HG02588 (cell line): ENCODE results near the gene YARS2.
"Not testable (repeated sequence)": the region's sequence is repeated elsewhere in the genome, so short reads cannot be mapped to it uniquely, and the experiment has no call there.

Source experiments
- ATAC-seq: cut with Tn5 transposase; IDR thresholded peaks from one replicate; pipeline ENCODE4 v1.9.1; 2021; ENCODE audit warnings: mild to moderate bottlenecking, moderate library complexity; ENCODE audit not compliant: unreplicated experiment

Gene YARS2

DNA sequence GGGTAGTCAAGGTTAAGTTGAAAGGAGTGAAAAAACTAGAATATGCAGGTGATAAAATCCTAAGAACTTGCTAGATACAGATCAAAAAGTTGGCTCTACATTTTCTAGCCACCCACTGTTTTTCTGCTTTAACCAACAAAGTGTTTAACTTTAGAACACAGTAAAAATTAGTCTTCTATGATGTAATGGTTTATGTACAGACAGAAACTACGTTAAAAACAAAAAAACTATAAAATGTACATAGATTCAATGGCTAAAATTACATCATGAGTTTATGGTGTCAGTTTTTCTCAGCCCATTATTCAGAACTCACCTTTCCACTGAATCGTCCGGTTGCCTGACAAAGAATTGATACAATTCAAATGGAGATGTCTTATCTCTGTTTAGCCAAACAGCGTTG, 2.1 kb downstream of the YARS2 start:
- no peak for ATAC-seq

DNA sequence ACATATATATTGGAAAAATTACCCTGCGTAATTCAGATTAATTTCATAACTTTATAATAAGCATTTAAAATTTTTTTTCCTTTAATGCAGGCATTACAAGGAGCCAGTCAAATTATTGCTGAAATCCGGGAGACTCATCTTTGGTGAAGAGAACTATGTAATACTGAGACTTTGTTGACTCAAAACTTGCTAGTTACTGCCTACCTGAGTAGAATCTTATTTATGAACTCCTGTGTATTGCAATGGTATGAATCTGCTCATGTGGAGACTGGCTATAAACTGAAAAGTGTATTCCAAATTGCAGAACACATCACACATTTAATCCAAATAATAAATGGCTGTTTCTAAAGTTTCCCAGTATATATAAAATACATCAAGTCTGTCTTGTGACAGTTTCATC, 12.4 kb downstream of the YARS2 start:
- no peak for ATAC-seq

DNA sequence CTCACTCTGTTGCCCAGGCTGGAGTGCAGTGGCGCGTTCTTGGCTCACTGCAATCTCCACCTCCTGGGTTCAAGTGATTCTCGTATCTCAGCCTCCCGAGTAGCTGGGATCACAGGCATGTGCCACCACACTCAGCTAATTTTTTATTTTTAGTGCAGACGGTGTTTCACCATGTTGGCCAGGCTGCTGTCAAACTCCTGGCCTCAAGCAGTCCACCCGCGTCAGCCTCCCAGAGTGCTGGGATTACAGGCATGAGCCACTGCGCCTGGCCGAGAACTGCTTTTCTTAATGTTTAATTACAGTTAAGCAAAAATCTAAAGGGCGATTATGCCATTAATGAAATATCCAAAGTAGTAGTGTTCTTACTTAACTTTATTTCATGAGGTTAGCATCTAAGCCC, 13.6 kb downstream of the YARS2 start:
- ATAC-seq: no peak

DNA sequence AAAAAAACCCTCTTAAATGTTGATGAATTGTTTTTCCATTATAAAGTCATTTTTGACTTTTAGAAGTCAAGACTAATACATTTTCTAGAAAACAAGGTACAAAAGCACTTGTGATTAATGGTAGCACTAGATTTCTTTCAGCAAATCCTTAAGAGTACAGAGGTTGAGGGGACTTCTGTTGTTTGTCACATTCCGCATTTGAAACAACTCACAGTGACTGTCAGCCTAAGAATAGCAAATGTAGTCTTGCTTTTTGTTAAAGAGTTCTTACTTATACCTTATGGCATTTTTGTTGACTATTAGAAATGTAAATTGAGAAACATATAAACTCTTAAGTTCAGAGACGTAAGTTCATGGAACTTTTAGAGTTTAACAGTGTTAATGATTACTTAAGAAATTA, 16.4 kb downstream of the YARS2 start:
- no peak for ATAC-seq

DNA sequence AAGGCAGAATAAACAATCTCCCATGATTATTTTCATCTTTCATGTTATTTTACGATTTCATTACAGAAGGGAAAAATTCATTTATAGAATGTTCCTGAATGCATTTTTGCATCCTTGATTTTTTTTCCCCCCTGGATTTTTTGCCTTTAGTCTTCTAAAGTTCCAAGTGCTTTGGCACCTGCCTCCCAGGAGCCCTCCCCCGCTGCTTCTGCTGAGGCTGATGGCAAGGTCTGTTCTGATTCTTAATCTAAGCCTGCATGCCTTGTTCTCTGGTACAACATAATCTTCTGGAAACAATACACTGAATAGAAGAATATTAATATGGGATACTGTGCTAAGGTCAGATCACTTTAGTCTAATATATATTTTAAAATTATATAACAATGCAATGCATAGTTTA, 18.0 kb downstream of the YARS2 start:
- no peak for ATAC-seq

DNA sequence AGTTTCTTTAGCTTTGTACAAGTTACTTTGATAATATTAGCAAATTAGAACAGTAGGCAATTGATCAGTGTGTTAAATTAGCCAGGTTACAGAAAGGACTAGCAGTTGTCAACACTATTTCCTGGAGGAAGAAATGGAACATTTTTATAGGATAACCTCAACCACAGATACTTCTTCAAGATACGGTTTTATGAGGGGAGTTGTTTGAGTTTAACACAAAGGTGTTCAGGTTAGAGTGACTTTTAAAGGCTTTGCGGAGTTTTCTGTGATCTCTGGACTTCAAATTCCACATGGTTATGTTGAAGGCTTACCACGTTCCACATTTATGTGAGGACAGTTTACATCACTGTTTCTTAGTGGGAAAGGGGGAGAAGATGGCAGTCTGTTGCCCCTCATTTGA, 19.3 kb downstream of the YARS2 start:
- no peak for ATAC-seq

DNA sequence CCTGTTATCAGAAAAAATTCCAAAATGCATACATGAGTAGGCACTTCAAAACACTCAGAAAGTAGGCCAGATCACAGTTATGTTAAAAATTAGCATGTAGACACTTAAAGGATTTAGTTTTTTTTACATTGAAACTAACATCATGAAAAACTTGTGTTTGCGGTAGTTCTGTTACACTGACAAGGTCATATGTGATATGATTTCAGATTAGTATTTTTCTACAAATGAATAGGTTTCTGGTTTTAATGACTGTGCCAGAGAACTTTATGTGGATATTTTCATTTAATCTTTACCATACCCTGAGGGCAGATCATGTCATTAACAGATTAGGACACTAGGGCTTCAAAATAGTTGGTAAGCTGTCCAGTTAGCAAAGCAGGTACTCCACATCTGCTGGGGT, 20.7 kb downstream of the YARS2 start:
- ATAC-seq: no peak

DNA sequence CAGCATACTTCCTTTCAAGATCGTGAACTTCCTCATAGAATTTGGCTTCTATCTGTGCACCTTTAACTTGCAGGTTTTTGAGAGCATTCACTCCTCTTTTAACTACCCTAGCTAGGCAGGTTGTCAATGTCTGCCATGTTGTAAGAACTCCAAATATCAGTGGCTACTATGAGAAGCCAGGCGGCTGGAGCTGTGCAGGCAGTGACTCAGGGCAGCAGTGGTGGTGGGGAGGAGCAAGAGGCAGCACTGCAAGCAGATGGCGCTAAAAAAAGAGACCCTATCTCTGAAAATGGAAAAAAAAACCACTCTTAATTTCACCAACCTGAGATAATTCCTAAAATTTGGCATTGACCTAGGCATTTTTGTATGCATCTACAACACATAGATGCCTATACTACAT, 28.5 kb downstream of the YARS2 start:
- ATAC-seq: no peak

DNA sequence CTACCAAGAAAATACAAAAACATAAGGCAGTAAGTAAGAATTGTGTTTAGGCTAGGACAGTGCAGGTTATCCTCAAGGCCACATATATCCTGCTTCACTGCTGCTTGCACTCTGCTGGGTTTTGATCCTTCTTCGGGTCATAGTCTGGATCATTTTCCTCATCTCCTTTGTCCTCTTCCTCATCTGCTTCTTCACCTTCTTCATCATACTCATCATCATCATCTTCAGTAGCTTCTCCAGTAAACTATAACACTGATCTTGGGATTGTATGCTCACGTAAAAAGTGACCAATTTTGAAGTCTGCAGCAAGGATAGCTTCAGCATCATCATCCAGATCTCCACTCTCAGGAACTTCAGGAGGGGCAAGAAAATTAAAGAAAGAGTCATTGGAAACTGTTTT, 29.4 kb downstream of the YARS2 start:
- ATAC-seq: no peak

DNA sequence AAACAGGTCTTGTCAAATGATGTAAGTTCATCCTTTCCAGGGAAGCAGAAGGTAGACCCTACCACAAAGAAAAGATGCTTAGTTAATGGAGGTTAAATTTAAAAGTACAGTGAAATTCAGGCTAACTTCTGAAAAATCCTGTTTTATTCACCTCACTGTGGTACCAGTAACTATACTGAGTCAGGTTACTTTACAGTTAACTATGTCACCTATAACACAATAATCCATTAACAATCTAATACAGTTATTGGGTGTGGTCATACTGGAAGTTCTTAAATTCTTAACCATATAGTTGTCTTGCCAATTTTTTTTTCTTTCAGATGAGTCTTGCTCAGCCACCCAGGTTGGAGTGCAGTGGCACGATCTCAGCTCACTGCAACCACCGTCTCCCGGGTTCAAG, 30.4 kb downstream of the YARS2 start:
- not testable (repeated sequence) for ATAC-seq

DNA sequence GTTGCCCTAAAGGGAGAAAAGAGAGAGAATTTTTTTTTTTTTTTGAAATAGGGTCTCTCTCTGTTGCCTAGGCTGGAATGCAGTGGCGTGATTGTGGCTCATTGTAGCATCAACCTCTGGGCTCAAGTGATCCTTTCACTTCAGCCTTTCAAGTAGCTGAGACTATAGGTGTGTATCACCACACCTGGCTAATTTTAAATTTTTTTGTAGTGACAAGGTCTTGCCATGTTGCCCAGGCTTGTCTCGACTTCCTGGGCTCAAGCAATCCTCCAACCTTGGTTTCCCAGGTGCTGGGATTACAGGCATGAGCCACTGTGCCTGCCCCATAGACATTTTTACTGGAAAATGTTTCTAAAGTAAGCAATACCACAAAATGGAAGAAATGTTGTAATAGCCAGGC, 36.8 kb downstream of the YARS2 start:
- ATAC-seq: no peak

DNA sequence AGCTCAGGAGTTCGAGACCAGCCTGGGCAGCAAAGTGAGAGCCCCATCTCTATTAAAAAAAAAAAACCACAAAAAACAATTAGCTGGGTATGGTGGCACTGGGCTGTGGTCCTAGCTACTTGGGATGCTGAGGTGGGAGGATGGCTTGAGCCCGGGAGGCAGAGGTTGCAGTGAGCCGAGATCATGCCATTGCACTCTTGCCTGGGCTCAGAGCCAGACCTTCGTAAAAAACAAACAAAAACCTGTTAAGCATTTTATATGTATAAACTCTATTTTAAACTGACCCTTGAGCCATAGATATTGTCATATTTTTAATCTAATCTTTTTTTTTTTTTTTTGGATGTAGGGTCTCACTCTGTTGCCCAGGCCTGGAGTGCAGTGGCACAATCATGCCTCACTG, 40.9 kb downstream of the YARS2 start:
- no peak for ATAC-seq

DNA sequence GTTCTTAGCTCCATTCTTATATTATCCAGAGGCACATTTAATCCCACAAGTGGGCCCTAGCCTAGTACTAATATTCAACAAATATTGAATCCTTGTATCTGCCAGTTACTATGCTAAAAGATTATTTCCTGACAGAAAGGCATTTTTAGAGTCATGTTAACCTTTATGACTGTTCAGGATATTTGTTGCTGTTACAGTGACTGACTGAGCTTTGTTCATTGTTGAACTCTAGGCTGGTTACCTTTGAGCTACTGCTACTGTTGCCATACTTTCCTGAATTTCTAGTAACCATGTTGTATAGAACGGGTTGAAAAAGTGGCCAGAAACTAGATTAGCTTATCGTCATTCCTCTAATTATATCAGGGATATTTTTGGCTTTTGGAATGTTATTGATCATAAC, 46.8 kb downstream of the YARS2 start:
- ATAC-seq: no peak

DNA sequence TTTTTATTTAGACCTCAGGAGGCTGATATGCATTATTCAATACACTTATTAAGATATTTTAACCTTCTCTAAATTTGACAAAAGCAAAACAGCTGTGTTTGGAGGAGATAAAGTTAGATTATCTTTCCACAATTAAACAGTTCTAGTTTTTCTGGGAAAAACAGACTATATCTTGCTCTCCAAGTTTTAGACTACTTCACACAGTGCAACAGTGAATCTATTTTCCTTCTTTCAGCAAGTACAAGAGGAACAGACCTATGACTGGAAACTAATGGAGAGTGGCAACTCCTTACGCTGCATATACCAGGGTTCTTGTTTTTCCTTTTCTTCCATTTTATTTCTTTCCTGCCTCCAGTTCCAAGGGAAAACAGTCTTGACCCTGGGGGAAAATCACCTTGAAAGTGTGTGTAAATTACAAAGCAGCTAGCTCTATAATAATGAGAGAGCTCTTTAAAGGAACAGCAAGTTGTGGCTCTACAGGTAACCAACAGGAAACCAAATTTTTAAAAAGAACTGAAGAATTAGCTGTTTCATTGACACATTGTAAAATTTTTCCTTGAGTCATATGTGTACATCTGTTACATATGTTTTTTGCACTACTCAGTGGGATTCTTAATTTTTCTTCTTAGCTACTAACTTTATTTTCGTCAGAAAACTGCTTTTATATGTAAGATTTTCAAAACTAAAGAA, 49.2 kb downstream of the YARS2 start:
- ATAC-seq: no peak

DNA sequence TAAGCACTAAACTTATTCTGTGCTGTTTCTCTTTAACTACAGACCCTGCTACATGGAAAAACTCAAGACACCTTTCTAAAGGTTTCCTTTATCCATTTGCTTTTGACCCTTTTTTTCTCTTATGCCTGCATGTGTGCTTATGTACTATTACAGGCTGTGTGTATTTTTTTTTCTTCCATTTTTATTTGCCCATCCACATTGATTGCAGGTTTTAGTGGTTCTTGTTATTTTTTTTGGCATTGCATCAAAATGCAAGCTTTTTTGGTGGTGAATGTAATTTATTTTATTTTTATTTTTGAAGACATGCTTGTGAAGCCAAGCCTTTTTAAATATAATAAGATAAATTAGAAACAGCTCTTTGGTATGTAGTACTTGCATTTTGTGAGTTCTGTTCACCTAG, 49.9 kb downstream of the YARS2 start:
- no peak for ATAC-seq

DNA sequence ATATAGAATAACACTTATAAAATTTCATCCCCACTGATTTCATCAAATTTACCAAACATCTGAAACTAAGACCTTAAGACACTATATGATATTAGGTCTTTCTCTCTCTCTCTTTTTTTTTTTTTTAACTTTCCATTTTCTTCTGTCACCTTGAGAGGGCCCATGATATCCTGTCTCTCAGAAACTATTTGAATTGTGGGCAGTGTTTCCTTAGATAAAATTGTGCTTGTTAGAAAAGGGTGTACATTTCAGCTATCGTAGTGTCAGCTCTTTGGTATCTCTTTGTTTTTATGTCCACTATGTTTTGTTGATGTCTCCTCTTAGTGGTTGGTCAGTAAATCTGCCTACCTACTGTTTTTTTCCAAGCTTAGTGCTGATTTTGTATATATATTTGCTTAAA, 52.8 kb downstream of the YARS2 start:
- no peak for ATAC-seq

DNA sequence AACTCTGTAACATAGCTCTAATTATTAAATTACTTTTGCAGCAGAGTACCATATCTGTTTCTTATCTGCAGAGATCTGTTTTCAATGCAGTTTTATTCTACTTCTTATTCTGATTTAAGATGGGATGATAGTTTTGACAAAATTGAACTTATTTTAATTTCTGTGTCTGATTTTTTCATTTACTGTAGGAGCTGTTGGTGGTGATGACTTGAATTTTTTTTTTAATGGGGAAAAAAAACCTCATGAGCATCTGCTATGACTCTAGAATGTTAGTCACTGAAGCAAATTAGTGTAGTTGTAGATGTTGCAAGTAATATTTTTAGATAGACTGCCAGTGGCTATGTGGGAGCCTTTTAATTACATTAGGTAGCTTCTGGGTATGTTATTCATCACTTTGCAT, 53.2 kb downstream of the YARS2 start:
- ATAC-seq: no peak

DNA sequence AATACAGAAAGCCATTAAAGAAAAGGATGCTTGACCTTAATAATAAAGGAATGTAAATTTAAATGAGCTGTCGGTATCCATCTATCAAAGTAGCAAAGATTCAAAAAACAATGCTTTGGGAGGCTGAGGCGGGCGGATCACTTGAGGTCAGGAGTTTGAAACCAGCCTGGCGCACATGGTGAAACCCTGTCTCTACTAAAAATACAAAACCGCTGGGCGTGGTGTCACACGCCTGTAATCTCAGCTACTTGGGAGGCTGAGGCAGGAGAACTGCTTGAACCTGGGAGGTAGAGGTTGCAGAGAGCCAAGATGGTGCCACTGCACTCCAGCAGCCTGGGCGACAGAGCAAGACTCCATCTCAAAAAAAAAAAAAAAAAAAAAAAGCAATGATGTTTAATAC, 56.3 kb downstream of the YARS2 start:
- not testable (repeated sequence) for ATAC-seq

DNA sequence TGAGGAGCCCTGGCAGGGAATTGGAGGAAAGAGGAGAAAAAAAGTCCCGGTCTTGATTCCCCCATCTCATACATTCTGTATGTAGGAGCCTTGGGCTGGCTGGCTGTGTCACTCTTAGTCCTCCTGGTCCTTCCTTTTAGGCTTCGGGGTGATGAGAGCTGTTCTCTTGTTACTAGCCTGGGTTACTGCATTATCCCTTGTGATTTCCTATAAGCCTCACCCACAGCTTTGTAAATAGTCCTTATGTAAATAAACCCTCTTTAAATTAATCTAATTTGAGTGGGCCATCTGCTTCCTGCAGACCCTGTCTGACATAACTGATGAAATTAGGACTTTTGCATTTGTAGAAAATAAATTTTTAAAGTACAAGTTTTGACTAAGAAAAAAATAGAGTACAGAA, 57.4 kb downstream of the YARS2 start:
- ATAC-seq: no peak

DNA sequence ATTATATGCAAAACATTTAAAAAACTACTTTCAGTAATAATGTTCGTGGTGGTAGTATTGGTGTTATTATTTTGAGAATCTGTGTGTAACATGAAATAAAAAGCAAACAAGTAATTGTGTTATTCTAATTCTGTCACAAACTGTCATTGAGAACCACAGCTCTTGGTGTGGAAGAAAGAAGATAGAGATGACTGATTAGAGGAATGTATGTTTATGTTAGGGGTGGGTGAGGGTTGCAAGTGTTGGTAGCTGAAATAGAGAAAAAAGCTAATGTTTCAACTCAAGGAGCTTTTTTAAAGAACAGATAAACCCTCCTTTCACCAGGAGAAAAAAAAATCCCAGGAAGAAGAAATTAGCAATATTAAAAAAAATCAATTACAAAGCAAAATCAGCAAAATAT, 58.3 kb downstream of the YARS2 start:
- no peak for ATAC-seq
